PFSK-1 (cell line): ENCODE results near the gene ARID4B.

Experiments used
- POLR2AphosphoS5 ChIP-seq: IDR thresholded peaks from 2 replicates; pipeline ENCODE4 v1.6.1; 2012; ENCODE audit warnings: low read depth, mild to moderate bottlenecking, control low read depth, low read length, moderate library complexity
- REST ChIP-seq, 2 experiments: IDR thresholded peaks; 2 replicates each; pipeline versions ENCODE4 v1.6.1 to v1.8.0; 2011 to 2012; ENCODE audit warnings: low read depth in 2 of 2, low read length in 2 of 2, control low read depth in 1 of 2, inconsistent platforms in 1 of 2, mild to moderate bottlenecking in 1 of 2, moderate library complexity in 1 of 2; ENCODE audit not compliant: insufficient read depth in 1 of 2
- SIN3A ChIP-seq: IDR thresholded peaks from 2 replicates; pipeline ENCODE4 v1.6.1; 2012; ENCODE audit warnings: mild to moderate bottlenecking, low read length, moderate library complexity, borderline replicate concordance; ENCODE audit not compliant: insufficient read depth

- TF ChIP-seq POLR2AphosphoS5: no peak
- no peak for TF ChIP-seq SIN3A
- TF ChIP-seq REST (IDR thresholded peaks at IDR 0.05; ENCODE audit: insufficient read depth in 1 of 2, low read depth in 2 of 2, low read length in 2 of 2): no peak
Observed at GRCh38 chr1:235307158-235308124, 20.5 kb downstream of the ARID4B start.
